HG03066 (cell line): ENCODE results near the gene RASGRF2.
"Not testable (repeated sequence)": the region's sequence is repeated elsewhere in the genome, so short reads cannot be mapped to it uniquely, and the experiment has no call there.

Source experiments
- ATAC-seq: cut with Tn5 transposase; IDR thresholded peaks from one replicate; pipeline ENCODE4 v1.9.1; 2021; ENCODE audit warnings: low read depth; ENCODE audit not compliant: unreplicated experiment

RASGRF2 gene

DNA sequence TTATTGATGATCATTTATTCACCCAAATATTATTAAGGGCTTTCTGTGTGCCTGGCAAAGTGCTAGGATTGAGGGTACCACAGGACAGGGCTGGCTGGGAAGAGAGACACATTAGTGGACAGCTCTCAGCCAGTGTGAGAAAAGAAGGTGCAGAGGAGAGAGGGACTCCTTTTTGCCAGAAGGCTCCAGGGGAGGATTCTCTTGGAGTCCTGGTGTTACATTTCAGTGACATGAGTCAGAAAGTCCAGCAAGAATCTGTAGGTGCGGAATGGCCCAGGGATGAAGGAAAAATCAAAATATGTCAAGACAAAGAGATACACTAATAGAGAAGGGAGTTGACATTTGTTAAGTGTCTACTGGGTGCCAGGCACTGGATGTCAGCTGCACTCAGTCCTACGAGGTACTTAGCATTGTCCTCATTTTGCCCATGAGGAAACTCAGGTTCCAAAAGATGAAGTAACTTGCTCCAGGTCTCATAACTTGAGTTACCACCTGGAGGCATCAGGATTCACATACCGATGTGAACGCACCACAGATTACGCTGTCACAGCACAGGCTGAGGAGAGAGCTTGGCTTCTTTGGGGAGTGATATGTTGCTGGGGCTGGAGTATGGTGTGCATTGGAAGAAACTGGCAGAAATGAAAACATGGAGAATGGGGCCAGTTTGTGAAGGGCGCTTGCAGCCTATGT is 60.5 kb downstream of the RASGRF2 start:
- ATAC-seq, result no peak

GRCh38 chr5:81021486-81021885 is 61.3 kb downstream of the RASGRF2 start:
- no peak for ATAC-seq

- ATAC-seq, result no peak
These were observed 62.0 kb downstream of the RASGRF2 start for GRCh38 chr5:81021951-81022687.

- no peak for ATAC-seq
These were observed 62.5 kb downstream of the RASGRF2 start for GRCh38 chr5:81022688-81023084.

DNA sequence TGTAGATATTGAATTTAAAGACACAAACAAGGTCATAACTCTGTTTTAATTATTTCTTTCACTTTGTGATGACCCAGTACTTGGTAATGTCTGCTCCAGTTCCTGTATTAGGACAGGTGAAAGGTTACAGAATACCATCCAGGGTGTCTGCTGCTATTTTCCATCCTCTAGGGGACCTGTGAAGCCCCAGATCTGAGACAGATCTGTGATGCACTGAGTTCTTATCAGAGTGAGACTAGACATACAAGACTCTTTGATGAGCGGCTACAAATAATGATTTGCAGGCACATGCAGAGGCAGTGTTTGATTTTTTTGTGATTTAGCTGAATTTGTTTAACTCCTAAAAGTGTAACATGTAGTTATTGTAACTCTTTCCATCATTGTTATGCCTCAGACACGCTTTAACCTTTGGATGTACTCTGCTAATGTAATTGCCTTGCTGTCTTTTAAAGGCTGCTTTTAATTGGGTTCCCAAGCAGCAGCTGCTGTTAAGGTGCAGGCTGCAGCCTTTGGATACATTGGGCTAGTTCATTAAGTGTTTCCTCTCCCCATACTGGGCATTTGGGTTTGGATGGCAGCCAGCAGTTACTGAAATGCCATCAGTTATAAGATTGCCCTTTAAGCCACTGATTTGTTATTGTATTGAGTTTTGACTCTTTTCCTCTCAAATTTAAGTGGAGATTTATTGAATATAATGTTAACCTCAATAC is 63.3 kb downstream of the RASGRF2 start:
- ATAC-seq, result no peak

- ATAC-seq, result no peak
These were observed 67.4 kb downstream of the RASGRF2 start for GRCh38 chr5:81027481-81028058.

DNA sequence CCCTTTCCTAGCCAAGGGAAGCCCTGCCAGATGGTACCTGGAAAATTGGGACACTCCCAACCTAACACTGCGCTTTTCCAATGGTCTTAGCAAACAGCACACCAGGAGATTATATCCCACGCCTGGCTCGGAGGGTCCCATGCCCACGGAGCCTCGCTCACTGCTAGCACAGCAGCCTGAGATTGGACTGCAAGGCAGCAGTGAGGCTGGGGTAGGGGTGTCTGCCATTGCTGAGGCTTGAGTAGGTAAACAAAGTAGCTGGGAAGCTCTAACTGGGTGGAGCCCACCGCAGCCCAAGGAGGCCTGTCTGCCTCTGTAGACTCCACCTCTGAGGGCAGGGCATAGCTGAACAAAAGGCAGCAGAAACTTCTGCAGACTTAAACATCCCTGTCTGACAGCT is 68.7 kb downstream of the RASGRF2 start:
- ATAC-seq, result not testable (repeated sequence)

GRCh38 chr5:81029736-81030135 is 69.6 kb downstream of the RASGRF2 start:
- not testable (repeated sequence) for ATAC-seq

DNA sequence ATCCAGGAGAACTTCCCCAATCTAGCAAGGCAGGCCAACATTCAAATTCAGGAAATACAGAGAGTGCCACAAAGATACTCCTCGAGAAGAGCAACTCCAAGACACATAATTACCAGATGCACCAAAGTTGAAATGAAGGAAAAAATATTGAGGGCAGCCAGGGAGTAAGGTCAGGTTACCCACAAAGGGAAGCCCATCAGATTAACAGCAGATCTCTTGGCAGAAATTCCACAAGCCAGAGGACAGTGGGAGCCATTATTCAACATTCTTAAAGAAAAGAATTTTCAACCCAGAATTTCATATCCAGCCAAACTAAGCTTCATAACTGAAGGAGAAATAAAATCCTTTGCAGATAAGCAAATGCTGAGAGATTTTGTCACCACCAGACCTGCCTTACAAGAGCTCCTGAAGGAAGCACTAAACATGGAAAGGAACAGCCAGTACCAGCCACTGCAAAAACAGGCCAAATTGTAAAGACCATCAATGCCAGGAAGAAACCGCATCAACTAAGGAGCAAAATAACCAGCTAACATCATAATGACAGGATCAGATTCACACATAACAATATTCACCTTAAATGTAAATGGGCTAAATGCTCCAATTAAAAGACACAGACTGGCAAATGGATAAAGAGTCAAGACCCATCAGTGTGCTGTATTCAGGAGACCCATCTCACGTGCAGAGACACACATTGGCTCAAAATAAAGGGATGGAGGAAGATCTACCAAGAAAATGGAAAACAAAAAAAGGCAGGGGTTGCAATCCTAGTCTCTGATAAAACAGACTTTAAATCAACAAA is 70.3 kb downstream of the RASGRF2 start:
- not testable (repeated sequence) for ATAC-seq

GRCh38 chr5:81035522-81035921 is 75.4 kb downstream of the RASGRF2 start:
- ATAC-seq, result no peak

- ATAC-seq, result no peak
These were observed 78.3 kb downstream of the RASGRF2 start for GRCh38 chr5:81038495-81038894.

GRCh38 chr5:81044868-81045267 is 84.7 kb downstream of the RASGRF2 start:
- no peak for ATAC-seq

DNA sequence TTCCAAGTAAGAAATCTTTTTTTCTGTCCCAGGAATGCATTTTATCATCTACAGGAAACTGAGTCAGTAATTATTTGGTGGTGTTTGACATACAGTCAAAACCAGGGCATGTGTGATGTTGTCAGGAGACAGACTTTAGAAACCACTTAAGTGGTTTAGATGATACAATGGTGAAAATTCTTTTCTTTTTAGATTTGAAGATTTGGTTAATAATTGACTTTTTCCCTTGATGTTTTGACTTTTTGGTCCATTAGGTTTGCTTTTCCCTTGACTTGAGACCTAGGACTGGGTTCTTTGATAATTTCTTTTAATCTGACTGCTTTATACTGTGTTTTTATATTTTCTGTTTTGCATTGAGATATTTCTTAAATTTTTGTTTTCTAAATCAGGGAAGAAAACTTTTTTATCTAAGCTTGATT is 85.2 kb downstream of the RASGRF2 start:
- no peak for ATAC-seq

GRCh38 chr5:81046041-81046440 is 85.9 kb downstream of the RASGRF2 start:
- ATAC-seq, result no peak

- ATAC-seq, result no peak
These were observed 92.2 kb downstream of the RASGRF2 start for GRCh38 chr5:81052325-81052724.

- ATAC-seq, result not testable (repeated sequence)
These were observed 93.1 kb downstream of the RASGRF2 start for GRCh38 chr5:81053282-81053681.

DNA sequence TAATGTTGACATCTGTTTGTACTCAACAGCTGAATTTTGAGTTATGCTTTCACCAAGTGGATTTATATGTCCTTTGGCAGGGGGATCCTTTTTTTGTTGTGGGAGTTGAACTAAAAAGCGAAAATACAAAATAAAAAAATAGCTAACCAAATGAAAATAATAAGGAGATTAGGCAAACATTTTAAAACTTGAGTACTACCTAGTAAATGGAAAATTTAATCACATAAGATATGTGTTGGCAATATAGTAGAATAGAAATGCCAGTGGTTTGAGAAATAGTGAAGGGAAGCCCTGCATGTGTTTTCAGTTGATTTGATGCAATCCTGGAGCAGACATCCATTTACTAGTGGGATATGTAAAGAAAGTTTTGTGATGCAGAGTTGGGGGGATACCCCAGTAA is 98.0 kb downstream of the RASGRF2 start:
- no peak for ATAC-seq

DNA sequence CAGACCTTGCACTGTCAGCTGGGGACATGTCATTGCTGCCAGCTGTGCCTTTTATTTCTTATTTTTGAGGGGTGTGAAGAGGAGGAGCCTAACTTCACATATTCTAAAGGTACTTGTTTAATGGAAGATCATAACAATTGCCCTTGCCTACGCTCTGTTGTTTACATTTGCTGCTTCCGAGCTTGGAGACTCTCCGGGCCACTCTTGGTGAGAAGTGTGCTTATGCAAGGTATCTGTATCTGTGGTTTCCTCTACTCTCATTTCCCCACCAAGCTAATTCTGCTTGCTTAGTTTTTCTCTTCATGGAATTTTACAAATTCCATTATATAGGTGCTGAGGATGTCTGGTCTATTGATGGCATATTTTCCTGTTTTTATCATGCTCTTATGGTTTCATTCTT is 105.3 kb downstream of the RASGRF2 start:
- ATAC-seq, result no peak

DNA sequence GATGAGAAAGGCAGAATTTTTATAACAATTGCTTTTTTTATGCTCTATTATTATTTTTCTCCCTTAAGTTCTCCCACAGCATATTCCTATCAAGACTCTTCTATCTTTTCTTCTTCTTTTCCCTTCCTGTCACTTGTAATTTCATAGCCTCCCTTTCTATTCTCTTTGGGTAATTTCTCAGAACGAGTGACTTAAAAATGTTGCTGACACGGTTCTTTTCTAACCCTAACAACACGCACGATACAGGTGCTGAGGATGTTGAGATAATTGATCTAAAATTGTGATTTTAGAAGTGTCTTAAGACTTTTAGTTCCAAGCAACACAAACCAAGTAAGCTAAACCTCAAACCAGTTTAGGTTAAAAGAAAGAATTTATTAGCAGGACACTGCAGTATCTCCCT is 105.9 kb downstream of the RASGRF2 start:
- ATAC-seq, result no peak

- no peak for ATAC-seq
These were observed 107.2 kb downstream of the RASGRF2 start for GRCh38 chr5:81067406-81067805.
